Liver (tissue), 9 donors: ENCODE measurements around the gene LRRC40. TPM values are rescaled to one million over a fixed set of nuclear protein-coding genes. Genes with fewer than 3 reads are reported as not detected.

Experiments
- DNase-seq: peaks from one replicate; pipeline ENCODE4 v3.0.0-alpha.2; 2017; ENCODE audit warnings: low spot score
- H3K27ac ChIP-seq, 2 donors: one replicate each; pipeline ENCODE4 v1.7.0; 2013; ENCODE audit warnings: inconsistent platforms in 2 of 2, low read length in 2 of 2, control low read depth in 1 of 2, low read depth in 1 of 2, mild to moderate bottlenecking in 1 of 2
- H3K27me3 ChIP-seq, 4 donors: one replicate each; pipeline versions ENCODE4 v1.6.1 to v1.7.0; 2013; ENCODE audit warnings: low read length in 3 of 4, inconsistent platforms in 1 of 4, mild to moderate bottlenecking in 1 of 4, moderate library complexity in 1 of 4; ENCODE audit not compliant: control insufficient read depth in 4 of 4, insufficient read depth in 4 of 4
- H3K36me3 ChIP-seq, 4 donors: one replicate each; pipeline versions ENCODE4 v1.6.1 to v1.7.0; 2013; ENCODE audit warnings: low read length in 3 of 4, mild to moderate bottlenecking in 3 of 4, low read depth in 1 of 4, moderate library complexity in 1 of 4; ENCODE audit not compliant: control insufficient read depth in 4 of 4, insufficient read depth in 3 of 4
- H3K4me1 ChIP-seq, 4 donors: one replicate each; pipeline versions ENCODE4 v1.6.1 to v1.7.0; 2013; ENCODE audit warnings: low read length in 3 of 4, mild to moderate bottlenecking in 3 of 4, moderate library complexity in 1 of 4; ENCODE audit not compliant: control insufficient read depth in 4 of 4, insufficient read depth in 4 of 4
- H3K4me3 ChIP-seq, 3 donors: one replicate each; pipeline versions ENCODE4 v1.6.1 to v1.7.0; 2013; ENCODE audit warnings: low read length in 3 of 3, control low read depth in 1 of 3, low read depth in 1 of 3, mild to moderate bottlenecking in 1 of 3
- H3K9ac ChIP-seq, 2 donors: one replicate each; pipeline ENCODE4 v1.7.0; 2013; ENCODE audit warnings: low read length in 2 of 2, mild to moderate bottlenecking in 2 of 2, moderate library complexity in 2 of 2, control low read depth in 1 of 2, low read depth in 1 of 2
- H3K9me3 ChIP-seq, 4 donors: one replicate each; pipeline versions ENCODE4 v1.6.1 to v1.7.0; 2013; ENCODE audit warnings: low read length in 3 of 4; ENCODE audit not compliant: control insufficient read depth in 4 of 4
- ATF3 ChIP-seq: IDR thresholded peaks from 2 replicates; pipeline ENCODE4 v1.6.1; 2016; ENCODE audit warnings: antibody characterized with exemption
- CTCF ChIP-seq: fragments of 150-350 bp; IDR thresholded peaks from 2 replicates; pipeline ENCODE4 v1.5.1; 2017; ENCODE audit warnings: improper control_type of control experiment, low read depth, low read length; ENCODE audit not compliant: missing input control
- EGR1 ChIP-seq, 2 donors: IDR thresholded peaks; 2 replicates each; pipeline ENCODE4 v1.6.1; 2016 to 2018; ENCODE audit warnings: antibody characterized with exemption in 2 of 2, low read depth in 2 of 2
- FOXA1 ChIP-seq: IDR thresholded peaks from 2 replicates; pipeline ENCODE4 v1.6.1; 2016; ENCODE audit warnings: antibody characterized with exemption
- FOXA2 ChIP-seq: IDR thresholded peaks from 2 replicates; pipeline ENCODE4 v1.6.1; 2016; ENCODE audit warnings: antibody characterized with exemption
- GABPA ChIP-seq, 2 donors: IDR thresholded peaks in 1 of 2; conservative IDR thresholded peaks in 1 of 2; 2 replicates each; pipeline ENCODE4 v1.6.1; 2016; ENCODE audit warnings: antibody characterized with exemption in 2 of 2, mild to moderate bottlenecking in 1 of 2, moderate library complexity in 1 of 2
- HNF4A ChIP-seq, 2 donors: conservative IDR thresholded peaks; 2 replicates each; pipeline ENCODE4 v1.6.1; 2016; ENCODE audit warnings: antibody characterized with exemption in 2 of 2, mild to moderate bottlenecking in 2 of 2
- HNF4G ChIP-seq: IDR thresholded peaks from 2 replicates; pipeline ENCODE4 v1.6.1; 2016; ENCODE audit warnings: antibody characterized with exemption
- JUND ChIP-seq, 2 donors: IDR thresholded peaks; 2 replicates each; pipeline ENCODE4 v1.6.1; 2016; ENCODE audit warnings: antibody characterized with exemption in 2 of 2
- NR2F2 ChIP-seq: IDR thresholded peaks from 2 replicates; pipeline ENCODE4 v1.6.1; 2016; ENCODE audit warnings: antibody characterized with exemption
- RAD21 ChIP-seq, 2 donors: IDR thresholded peaks; 2 replicates each; pipeline ENCODE4 v1.6.1; 2016; ENCODE audit warnings: antibody characterized with exemption in 2 of 2, mild to moderate bottlenecking in 2 of 2
- REST ChIP-seq: IDR thresholded peaks from 2 replicates; pipeline ENCODE4 v1.6.1; 2016; ENCODE audit warnings: antibody characterized with exemption, mild to moderate bottlenecking
- RXRA ChIP-seq, 2 donors: IDR thresholded peaks; 2 replicates each; pipeline ENCODE4 v1.6.1; 2017 to 2018; ENCODE audit warnings: antibody characterized with exemption in 2 of 2, mild to moderate bottlenecking in 1 of 2
- SP1 ChIP-seq: IDR thresholded peaks from 2 replicates; pipeline ENCODE4 v1.6.1; 2018; ENCODE audit warnings: antibody characterized with exemption, mild to moderate bottlenecking
- TAF1 ChIP-seq: conservative IDR thresholded peaks from 2 replicates; pipeline ENCODE4 v1.6.1; 2016; ENCODE audit warnings: antibody characterized with exemption, mild to moderate bottlenecking
- YY1 ChIP-seq: IDR thresholded peaks from 2 replicates; pipeline ENCODE4 v1.6.1; 2016; ENCODE audit warnings: antibody characterized with exemption, mild to moderate bottlenecking
- ZBTB33 ChIP-seq: IDR thresholded peaks from 2 replicates; pipeline ENCODE4 v1.6.1; 2016; ENCODE audit warnings: antibody characterized with exemption
- WGBS: extraction: QIAGEN DNeasy Blood & Tissue Kit; methylation state at CpG from one replicate; pipeline ENCODE4 v1.1.7; 2013; 5-methylcytosine and 5-hydroxymethylcytosine counted together
- polyA plus RNA-seq, 2 donors: library from polyadenylated mRNA; stranded (reverse) in 1 of 2; unstranded in 1 of 2; fragments of 200-250 nt in 1 of 2; fragments of >200 nt in 1 of 2; fragmentation: Nextera tagmentation in 1 of 2; extraction: Ambion mirVana in 1 of 2; gene quantifications; one replicate each; pipeline versions ENCODE4 v1.2.1 to v1.2.3, GENCODE V29; 2013 to 2015
- total RNA-seq, 2 donors: library from RNA; depleted of rRNA; stranded (reverse); fragments of >200 nt; gene quantifications; one replicate each; pipeline ENCODE4 v1.2.3, GENCODE V29; 2014
- TF ChIP-seq, protein P1 (sequence below): IDR thresholded peaks from 2 replicates; pipeline ENCODE4 v1.6.1; 2016; ENCODE audit warnings: antibody characterized with exemption
- donor health status: healthy.
- donor health status: healthy.
- donor health status: healthy.
- donor health status: healthy.
- donor health status: healthy.

LRRC40 gene
- total and polyA plus RNA-seq, 4 donors = 6.6 to 15.8 (median 10.6) TPM

DNA sequence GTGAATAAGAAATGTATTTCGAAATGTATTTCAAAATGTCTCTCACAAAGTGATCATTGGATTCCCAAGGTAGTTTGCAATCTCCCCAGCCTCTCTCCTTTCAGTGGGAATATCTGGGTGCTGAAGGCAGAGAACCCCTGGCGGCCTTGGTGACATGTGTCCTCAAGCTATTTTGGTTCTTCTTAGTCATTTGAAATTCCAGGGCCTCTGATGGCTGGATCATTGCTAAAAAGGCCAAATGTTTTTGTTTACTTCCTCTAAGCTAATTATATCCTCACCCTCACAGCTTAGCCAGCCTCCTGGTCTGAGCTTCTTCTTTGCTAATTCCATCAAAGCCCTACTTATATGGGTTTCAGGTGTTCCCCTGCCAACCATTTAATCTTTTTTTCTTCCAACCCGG lies 71.2 kb downstream of the LRRC40 start:
- Histone ChIP-seq H3K27ac (no peak overlapping the region), H3K27me3 (peaks cover 0 to 2% (median 0%) of the 10 kb centered on the region in 4 donors), H3K36me3 (no peaks in the 10 kb centered on the region), H3K9ac (no peak overlapping the region), H3K4me1 (peaks cover 0 to 8% (median 5%) of the 10 kb centered on the region in 4 donors), H3K4me3 (no peak overlapping the region), H3K9me3 (no peaks in the 10 kb centered on the region)
- TF ChIP-seq SP1 (no peak), TAF1 (no peak), RXRA (IDR thresholded peaks at IDR 0.05) (no peak), FOXA2 (no peak), RAD21 (IDR thresholded peaks at IDR 0.05) (no peak), GABPA (IDR thresholded peaks at IDR 0.05 in 1 of 2, conservative IDR thresholded peaks at IDR 0.05 in 1 of 2) (no peak), HNF4G (no peak), HNF4A (conservative IDR thresholded peaks at IDR 0.05) (no peak), CTCF (no peak)
- DNase-seq = no peak
- 71% methylated on average over 3 of the region's 3 CpGs for WGBS

DNA sequence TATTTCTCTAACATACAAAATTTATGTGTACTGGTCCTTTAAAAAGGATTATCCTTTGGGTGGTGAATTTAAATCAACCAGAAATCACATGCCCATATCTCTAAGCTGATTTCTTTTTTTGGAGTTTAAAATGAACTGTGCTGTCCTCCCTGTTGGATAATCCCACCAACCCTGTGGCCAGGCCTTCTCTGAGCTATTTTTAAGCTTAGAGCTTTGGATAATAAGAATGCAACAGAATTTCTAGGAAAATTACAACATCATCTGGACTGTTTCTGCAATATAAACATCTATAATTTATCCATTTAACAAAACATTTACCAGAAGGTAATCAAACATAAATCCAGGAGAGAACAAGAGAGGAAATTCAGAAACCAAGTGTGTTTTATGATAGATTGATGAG lies 88.3 kb downstream of the LRRC40 start:
- Histone ChIP-seq H3K9ac (no peak overlapping the region), H3K4me1 (no peaks in the 10 kb centered on the region), H3K27ac (no peak overlapping the region), H3K9me3 (no peaks in the 10 kb centered on the region), H3K36me3 (no peaks in the 10 kb centered on the region), H3K4me3 (no peak overlapping the region), H3K27me3 (peaks cover 0 to 2% (median 0%) of the 10 kb centered on the region in 4 donors)
- DNase-seq = no peak
- TF ChIP-seq FOXA2 (no peak), CTCF (no peak), TAF1 (no peak), JUND (IDR thresholded peaks at IDR 0.05) (no peak), YY1 (no peak), EGR1 (IDR thresholded peaks at IDR 0.05; ENCODE audit: low read depth in 2 of 2) (no peak), RAD21 (IDR thresholded peaks at IDR 0.05) (no peak), REST (no peak), HNF4G (no peak), FOXA1 (no peak), SP1 (no peak), GABPA (IDR thresholded peaks at IDR 0.05 in 1 of 2, conservative IDR thresholded peaks at IDR 0.05 in 1 of 2) (no peak), ZBTB33 (no peak), HNF4A (conservative IDR thresholded peaks at IDR 0.05) (no peak), NR2F2 (no peak), RXRA (IDR thresholded peaks at IDR 0.05) (no peak), ATF3 (no peak)
- TF ChIP-seq, protein P1, sequence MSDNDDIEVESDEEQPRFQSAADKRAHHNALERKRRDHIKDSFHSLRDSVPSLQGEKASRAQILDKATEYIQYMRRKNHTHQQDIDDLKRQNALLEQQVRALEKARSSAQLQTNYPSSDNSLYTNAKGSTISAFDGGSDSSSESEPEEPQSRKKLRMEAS = no peak
